GM21423 (cell line): ENCODE data around the gene CCK.
A peak's percentile ranks its signal among the peaks of the same experiment; 100 is the strongest.
"Not testable (repeated sequence)": the region's sequence is repeated elsewhere in the genome, so short reads cannot be mapped to it uniquely, and the experiment has no call there.

ENCODE experiments used
- ATAC-seq: cut with Tn5 transposase; IDR thresholded peaks from one replicate; pipeline ENCODE4 v1.9.1; 2021; ENCODE audit warnings: mild to moderate bottlenecking, moderate library complexity; ENCODE audit not compliant: unreplicated experiment

The CCK gene, protein sequence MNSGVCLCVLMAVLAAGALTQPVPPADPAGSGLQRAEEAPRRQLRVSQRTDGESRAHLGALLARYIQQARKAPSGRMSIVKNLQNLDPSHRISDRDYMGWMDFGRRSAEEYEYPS

DNA sequence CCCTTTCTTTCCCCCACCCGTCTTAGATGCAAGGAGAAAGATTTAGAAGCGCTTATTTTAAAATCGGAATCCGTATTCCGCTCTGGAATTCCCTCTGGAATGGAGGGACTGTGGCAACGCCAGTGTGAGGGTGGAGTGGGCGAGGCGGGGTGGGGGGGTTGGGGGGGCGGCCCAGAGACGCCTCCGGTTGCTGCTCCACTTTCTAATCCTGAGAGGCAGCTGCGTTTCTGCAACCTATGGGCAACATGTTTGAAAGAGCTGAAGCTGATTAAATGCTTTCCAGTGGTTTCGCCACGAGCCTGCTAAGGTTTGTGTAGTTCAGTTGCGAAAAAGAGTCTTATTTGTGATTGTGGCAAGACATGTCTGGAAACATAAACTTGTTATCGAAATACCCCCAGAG, at the start of gene CCK:
CCK (minus strand) TSS at position 101 of the 400 bp plus-strand sequence. CDS start 2,555 bp downstream, outside the sequence.
- no peak for ATAC-seq

DNA sequence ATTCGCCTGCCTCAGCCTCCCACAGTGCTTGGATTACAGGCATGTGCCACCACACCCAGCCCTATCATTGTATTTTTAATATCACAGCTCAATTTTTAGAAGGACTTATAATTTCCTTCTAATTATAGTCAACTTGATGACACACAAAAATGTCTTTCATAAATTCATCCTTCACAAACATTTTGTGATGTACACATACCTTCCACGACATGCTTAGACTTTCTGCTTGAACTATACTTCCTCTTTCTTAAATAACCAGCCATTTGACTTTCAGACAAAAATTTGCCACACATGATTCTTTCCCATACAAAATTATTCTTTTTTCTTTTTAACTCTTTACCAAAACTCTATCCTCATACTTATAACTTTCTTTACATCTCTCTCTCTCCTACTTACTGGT, 48.4 kb upstream of the CCK start:
- no peak for ATAC-seq

DNA sequence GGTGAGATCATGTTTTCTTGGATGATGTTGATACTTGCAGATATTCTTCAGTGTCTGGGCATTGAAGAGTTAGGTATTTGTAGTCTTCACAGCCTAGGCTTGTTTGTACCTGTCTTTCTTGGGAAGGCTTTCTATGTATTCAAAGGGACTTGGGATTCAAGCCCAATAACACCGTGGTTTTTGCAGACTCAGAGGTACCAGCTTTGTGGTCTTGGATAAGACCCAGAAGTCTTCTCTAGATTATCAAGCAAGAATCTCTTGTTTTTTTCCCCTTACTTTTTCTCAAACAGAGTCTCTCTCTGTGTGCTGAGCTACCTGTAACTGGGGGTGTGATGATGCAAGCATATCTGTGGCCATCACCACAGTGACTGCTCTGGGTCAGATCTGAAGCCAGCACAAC, 42.7 kb upstream of the CCK start:
- ATAC-seq, result no peak

DNA sequence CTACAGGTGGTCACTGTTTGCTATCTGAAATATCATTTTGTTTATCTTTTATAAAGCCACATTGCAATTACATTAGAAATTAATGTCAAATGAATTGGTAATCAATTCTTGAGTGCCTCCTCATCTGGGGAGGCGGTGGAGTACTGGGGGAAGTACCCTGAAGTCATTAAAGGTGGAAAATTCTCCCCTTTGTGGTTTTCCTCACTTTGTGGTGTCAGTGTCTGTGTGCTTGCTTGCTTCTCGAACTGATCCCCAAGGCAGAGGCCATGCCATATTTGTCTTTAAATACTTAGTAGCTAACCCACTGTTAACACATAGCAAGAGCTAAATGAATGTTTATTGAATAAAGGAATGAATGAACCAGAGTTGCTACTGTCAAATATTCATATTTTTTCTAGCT, 40.5 kb upstream of the CCK start:
- ATAC-seq, result no peak

DNA sequence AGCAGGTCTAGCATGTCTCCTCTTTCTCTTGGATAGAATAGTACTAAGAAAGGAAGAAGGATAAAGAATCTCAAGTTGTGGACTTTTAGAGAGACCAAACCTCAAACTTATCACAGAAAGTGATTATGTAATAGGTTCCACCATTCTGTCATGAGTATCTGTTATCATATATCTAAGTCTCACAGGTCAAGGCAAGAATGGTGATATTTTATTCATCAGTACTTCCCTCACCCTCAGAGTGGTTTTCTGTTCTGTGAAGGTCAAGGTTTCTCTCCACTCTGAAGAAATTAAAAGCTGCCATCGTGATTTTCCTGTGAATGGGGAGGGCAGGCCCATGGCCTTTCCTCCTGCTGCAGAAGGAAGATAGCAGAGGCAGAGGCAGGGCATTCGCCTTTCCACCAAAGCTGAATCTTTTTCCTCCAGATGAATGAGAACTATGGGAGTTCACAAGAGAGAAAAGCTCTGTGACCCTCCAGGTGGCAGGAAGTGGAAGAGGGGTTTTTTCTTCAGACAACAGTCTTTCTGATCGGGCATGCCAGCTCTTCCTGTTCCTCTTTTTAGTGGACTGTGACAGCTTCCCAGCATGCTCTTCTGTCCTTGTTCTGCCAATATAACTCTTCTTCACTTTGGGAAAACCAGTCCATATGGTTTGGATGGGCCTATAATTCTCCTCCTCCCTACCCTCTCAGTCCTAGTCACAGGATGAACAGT, 37.1 kb upstream of the CCK start:
- peak; percentile 82 for ATAC-seq

DNA sequence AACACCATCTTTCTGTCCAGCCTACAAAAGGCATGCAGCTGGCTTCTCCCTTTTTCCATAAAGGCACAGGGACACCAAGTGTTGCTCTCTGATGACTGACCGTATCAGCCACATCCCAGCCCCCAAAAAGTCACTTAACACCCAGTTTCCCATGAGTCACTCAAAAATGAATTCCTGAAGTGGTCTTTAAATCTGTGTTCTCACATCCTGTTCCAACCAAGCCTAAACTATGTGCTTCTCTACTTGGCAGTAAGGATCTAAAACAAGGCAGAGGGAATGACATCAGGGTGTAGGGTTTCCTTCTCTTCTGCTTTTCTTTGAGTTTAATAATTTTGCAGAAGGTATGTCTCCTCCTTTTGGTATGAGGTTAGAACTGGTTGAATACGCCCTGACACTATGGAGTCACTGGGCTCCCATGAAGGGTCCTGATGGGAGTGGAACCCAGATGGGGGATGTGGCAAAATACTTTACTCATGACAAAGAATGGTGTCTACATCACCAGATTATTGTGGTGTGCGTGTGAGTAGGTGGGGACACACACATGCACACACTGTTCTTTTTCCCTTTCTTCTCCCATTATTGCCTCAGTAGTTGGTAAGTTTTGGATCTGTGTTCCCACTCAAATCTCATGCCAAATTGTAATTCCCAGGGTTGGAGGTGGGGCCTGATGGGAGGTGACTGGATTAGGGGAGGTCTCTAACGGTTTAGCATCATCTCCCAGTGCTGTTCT, 35.6 kb upstream of the CCK start:
- no peak for ATAC-seq

DNA sequence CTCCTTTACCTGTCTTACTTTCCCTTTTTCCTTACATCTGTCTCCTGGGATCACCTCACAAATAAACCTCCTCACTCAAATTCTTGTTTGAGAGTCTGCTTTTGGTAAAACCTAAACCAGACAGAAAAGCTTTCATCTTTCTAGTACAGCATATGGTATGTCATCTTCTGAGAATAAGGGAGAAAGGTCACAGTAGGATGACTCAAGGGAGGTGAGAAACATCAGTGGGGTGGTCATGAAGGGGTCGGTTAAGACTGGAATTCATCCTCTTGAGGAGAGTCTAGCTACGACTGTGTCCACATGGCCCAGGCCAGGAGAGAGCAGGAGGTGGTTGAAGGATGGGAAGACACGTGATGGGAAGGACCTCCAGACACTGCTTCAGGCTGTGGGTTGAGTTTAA, 34.8 kb upstream of the CCK start:
- no peak for ATAC-seq

DNA sequence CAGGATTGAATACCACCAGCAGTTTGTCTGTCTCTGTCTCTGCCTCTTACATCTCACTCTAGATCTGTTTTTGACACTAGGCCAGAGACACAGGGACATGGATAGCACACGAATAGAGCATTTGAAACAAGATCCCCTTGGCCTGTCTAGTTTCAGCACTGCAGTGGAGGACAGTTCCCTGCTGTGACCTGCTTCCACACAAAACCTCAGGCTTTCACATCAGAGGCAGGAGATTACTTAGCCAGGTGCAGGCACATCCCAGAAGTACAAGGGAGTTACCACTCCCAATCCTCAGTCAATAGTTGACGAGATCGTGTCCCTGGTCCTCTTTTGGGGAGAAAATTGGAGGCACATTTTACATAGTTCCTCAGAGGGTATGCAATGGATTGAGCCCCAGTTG, 34.0 kb upstream of the CCK start:
- ATAC-seq, result no peak

DNA sequence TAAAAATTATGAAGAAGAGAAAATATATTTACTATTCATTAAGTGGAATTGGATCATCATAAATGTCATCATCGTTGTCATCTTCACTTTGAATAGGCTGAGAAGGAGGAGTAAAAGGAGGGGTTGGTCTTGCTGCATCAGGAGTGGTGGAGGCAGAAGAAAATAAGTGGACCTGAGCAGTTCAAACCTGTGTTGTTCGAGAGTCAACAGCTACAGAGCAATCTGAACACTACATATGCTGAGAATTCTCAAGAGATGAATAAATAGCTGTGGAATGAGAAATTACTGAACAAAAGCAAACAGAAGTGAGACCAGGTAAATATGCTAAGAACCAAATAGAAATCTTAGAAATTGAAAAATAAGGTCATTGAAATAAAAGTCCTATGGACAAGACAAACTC, 32.3 kb upstream of the CCK start:
- no peak for ATAC-seq

DNA sequence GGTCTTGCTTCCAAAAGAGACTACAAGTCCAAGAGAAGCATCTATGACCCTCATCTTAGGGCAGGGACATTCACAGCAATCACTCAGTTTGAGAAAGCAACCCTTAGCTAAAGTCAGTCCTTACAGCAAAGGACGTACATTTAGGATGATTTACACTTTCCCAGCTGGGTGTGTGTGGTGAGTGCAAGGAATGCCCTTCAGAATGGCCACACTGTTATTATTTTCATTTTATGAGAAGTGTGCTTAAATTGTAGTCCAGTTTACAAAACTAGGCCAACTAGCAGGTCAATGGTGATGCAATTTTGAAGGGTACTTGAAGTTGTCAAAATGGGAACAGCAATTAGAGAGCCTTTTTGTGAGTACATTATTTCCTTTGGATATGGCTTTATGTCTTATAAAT, 26.0 kb upstream of the CCK start:
- no peak for ATAC-seq

DNA sequence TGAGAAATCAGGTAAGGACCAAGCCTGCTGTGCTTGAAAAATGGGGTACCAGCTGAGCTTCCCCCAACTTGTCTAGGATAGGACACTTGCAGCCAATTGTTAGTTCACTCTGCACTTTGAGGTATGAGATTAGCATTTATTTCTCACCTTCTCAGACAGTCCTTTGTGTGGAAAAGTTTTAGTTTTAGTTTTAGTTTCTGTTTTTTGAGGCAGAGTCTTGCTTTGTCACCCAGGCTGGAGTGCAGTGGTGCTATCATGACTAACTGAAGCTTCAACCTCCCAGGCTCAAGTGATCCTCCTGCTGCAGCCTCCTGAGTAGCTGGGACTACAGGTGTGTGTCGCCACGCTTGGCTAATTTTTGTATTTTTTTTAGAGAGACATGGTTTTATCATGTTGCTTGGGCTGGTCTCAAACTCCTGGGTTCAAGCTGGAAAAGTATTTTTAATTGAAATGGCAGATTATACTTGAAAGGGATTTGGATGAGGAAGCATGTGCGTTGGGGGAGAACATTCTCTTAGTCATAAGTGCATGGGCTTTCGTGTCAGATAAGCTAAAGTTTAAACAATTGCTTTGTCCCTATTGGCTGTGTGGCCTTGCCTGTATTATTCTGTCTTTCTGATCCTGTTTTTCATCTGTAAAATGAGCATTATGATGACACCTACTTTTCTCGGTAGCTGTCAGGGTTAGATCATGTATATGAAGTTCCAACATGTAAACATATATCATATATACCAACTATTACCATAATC, 25.2 kb upstream of the CCK start:
- ATAC-seq, result peak; percentile 44

DNA sequence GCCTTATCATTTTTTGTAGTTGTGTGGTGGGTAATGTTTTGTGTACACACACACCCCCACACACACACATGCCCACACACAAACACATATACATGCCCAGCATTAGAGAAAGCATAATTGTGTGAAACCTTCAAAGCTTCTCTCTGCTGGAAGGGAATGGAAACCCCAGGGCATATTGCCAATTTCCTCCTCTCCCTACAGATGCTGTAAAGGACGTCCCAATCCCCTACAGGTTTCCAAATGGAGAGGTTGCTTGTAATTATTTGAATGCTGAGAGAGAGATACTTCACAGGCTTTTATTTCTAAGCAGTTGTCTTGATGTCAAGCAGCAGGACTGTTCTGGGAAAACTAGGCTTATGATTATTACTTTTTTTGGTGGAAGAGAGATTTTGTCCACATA, 23.0 kb upstream of the CCK start:
- ATAC-seq, result no peak

DNA sequence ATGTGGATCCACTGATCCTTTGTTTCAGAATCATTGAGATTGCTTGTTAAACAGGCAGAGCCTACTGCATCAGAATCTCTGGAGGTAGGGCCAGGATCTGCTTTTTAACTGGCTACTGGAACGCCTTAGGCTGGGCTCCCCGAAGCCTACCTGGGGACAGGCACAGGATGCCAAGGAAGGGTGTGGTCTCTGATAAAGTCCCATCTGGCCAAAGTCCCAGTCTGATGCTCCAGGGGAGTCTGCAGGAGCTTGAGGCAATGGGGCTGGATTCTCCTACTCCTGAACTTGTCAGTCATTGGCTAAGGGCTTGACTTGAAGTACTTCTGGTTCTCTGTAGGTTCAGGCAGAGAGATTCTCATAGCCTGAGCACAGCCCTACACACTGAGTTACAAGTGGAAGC, 22.4 kb upstream of the CCK start:
- ATAC-seq, result no peak

DNA sequence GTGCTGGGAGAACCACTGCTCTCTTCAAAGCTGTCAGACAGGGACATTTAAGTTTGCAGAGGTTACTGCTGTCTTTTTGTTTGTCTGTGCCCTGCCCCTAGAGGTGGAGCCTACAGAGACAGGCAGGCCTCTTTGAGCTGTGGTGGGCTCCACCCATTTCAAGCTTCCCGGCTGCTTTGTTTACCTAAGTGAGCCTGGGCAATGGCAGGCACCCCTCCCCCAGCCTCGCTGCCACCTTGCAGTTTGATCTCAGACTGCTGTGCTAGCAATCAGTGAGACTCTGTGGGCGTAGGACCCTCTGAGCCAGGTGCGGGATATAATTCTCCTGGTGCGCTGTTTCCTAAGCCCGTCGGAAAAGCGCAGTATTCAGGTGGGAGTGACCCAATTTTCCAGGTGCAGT, 21.4 kb upstream of the CCK start:
- not testable (repeated sequence) for ATAC-seq

DNA sequence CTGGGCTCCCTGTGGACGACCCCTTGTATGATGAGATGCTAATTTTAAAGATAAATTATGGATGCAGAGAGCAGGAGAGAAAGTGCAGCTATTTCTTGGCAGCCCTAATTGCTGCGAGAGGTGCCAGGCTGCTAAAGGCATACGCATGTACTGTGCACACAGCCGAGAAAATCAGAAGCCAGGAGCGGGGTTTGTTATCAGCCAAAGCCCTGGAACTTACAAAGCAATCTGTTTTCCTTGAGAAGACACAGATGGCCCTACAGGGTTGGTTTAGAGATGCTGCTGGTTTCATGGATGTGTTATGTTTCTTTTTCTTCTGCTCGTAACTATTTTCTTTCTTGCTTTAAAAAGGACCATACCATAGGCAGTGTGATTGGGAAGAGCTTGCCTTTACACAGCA, 11.7 kb upstream of the CCK start:
- ATAC-seq, result no peak

DNA sequence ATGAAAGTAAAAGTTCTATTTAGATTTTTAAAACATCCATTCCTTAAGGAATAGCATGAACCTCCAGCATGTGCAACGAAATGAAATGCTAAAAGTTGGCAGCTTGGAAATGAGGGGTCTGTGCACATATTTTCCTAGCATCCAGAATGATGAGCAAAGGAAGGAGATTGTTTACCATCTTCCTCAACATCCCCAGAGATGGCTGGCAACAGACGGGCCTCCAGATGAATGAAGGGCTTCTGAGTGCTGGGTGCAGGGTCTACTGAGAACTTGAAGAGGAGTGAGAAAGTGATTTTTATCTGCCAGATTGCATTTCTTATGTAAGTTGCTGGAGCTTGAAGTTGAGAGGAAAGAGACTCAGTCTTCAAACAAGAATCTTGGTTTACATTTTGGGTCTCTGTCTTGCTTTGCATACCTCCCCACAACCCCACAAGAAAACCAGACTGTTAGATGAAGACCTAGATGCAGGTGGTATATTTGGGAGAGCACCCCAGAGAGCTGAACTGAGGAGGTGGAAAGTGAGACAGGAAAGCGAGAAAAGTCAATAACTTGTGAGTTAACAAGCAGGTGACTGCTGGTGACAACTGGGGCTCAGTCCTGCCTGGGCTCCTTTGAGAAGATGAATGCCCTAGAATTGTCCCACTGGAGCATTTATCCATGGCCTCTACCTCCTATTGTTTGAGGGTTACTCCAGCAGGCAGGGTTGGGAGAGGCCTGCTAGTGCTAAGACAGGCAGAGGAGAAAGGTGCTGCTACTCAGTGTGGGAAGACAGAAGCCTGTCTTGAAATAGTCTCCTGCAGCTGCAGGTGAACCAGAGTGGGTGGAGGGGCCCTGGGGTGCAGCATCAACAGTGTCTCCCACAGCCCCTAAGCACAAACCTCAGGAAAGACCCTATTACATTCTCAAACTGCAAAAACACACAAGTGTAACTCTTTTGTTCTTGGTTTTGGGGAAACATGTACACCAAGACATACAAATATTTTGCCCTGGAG, 10.5 kb upstream of the CCK start:
- ATAC-seq, result peak; percentile 83

DNA sequence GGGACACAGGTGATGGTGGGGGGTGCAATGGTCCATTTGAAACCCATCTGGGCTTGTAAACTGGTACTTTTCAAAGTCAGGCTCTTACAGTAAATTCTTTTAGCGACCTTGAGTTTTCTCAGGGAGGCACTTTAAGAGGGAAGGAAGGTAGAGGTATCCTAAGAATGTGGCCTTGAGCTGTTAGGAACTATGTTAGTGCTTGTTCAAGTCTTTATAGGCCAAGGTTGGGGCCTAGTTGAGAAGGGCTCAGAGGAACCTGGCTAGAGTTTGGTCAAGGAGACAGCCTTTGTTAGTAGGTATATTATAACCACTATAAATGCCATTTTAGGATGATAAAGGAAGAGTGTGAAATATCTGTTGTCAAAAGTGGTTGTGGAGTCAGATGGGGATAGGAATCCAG, 9.2 kb upstream of the CCK start:
- no peak for ATAC-seq

DNA sequence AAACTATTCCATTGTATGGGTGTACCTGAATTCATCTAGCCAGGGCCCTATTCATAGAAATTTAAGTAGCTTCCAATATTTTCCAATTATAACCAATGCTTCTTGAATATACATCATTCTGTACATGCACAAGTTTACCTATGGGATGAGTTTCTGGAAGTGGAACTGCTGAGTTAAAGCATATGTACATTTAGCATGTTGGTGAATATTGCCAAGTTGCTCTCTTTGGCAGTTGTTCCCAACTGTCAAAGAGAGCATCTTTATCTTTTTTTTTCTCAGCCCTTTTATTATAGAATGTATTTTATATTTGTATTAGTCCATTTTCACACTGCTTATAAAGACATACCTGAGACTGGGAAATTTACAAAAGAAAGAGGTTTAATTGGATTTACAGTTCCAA, 8.3 kb upstream of the CCK start:
- ATAC-seq, result no peak

DNA sequence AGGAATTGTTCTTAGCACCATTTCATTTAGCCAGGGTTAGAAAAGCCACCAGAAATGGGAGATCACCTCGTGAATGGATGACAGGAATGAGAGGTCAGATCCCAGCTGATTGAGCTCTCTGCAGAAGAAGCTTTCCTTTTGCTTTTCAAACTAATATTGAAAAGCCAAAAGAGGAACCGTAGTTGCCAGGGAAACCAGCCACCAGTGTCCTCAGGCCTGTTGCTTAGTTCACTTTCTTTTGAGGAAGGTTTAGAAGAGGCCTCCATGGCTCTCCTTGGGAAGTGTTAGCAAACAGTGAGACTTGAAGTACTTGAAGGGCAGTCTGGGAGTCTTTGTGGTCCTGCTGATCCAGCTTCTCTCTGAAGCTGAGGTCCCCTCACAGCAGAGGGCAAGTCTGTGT, 7.4 kb upstream of the CCK start:
- ATAC-seq, result no peak

DNA sequence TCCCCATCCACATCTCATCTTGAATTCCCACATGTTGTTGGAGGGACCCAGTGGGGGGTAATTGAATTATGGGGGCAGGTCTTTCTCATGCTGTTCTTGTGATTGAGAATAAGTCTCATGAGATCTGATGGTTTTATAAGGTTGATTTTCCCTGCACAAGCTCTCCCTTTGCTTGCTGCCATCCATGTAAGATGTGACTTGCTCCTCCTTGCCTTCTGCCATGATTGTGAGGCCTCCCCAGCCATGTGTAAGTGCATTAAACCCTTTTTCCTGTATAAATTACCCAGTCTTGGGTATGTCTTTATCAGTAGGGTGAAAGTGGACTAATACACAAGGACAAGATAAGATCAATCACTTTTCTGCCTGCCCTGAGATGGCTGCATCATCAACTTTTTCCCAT, 5.8 kb upstream of the CCK start:
- no peak for ATAC-seq

DNA sequence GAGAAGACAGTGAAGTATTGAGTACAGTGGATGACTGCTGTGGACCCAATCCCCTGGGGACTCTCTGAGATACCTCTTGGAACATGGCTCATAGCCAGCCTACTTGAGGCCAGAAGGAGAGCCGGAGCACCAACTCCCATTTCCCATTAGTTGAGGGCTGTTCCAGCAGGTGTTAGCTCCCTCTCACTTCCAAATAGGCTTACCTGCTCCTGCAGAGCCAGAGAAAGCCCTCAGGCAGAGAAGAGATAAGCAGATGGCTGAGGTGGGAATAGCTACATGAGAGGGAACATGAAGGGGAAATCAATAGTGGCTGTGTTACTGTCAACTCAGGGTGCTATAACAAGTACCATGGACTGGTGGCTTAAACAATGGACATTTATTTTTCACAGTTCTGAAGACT, 4.6 kb upstream of the CCK start:
- ATAC-seq, result no peak
